ENCODE results near the gene ARHGAP5. TPM values are rescaled to one million over a fixed set of nuclear protein-coding genes. Genes with fewer than 3 reads are reported as not detected.
"Not testable (repeated sequence)": the region's sequence is repeated elsewhere in the genome, so short reads cannot be mapped to it uniquely, and the experiment has no call there.

ARHGAP5 gene
- total and polyA plus RNA-seq, 9 of the 15 experiments (the other 6 are each of a cell fraction or from before 2014, with no cell fraction given): 3.1 to 21.8 (median 12.1) TPM

GRCh38 chr14:32127731-32128654 is 50.9 kb downstream of the ARHGAP5 start:
- POLR2A ChIA-PET; FAIRE-seq; BruUV-seq (replicated peaks); CTCF ChIA-PET (ENCODE audit: low intra/inter-chr PET ratio); intact Hi-C loops (cut with micrococcal nuclease); H3K4me1 ChIP-seq (replicated peaks in 1 of 2; ENCODE audit: control insufficient read depth in 2 of 2, insufficient read depth in 2 of 2, low read length in 2 of 2); ATAC-seq; H3K4me3 ChIP-seq; in situ Hi-C loops (cut with MboI); H2AFZ ChIP-seq (ENCODE audit: low read depth, low read length); H3K36me3 ChIP-seq (ENCODE audit: control insufficient read depth, insufficient read depth, low read length); H3K9ac ChIP-seq (ENCODE audit: insufficient read depth in 1 of 2, low read depth in 2 of 2, low read length in 2 of 2); H3K27ac ChIP-seq (ENCODE audit: extremely low read depth, low read depth, low read length); H4K20me1 ChIP-seq (replicated peaks; ENCODE audit: control insufficient read depth, insufficient read depth, low read length); H3K4me2 ChIP-seq (ENCODE audit: insufficient read depth, low read length); H3K9me1 ChIP-seq (ENCODE audit: control insufficient read depth, insufficient read depth, low read length); H3K27me3 ChIP-seq (ENCODE audit: control insufficient read depth in 2 of 2, insufficient read depth in 2 of 2, low read length in 2 of 2); H3K9me3 ChIP-seq (replicated peaks; ENCODE audit: control insufficient read depth, insufficient read depth, low read depth, low read length); DNase-seq (ENCODE audit: extremely low read depth in 1 of 4, low spot score in 3 of 4): not testable (repeated sequence)
- 85% methylated on average over 10 of the region's 57 CpGs for WGBS (ENCODE audit: insufficient coverage, low coverage, missing lambda C conversion rate)
- peaks cover 13% of the 10 kb centered on the region; the same call in 1 of the 3 replicates for H3K79me2 ChIP-seq (ENCODE audit: control insufficient read depth, insufficient read depth, low read length)

DNA sequence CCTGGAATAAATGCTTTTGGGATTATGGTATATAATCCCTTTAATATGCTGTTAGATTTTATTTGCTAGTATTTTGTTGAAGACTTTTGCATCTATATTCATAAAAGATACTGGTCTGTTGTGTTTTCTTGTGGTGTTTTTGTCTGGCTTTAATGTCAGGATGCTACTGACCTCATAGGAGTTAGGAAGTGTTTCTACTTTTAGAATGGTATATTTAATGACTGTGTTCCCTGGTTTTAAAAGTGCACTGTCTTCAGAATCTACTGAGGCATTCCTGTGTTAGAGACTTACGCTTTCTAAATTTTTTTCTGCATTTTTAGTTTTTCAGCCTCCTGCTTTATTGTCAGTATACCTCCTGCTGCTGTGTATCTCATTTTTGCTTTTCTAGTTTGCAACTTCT is 51.6 kb downstream of the ARHGAP5 start:
- H3K27ac ChIP-seq (ENCODE audit: extremely low read depth, low read depth, low read length): no peak overlapping the region
- H3K9me1 ChIP-seq (ENCODE audit: control insufficient read depth, insufficient read depth, low read length): no peaks in the 10 kb centered on the region
- DNase-seq (ENCODE audit: extremely low read depth in 1 of 4, low spot score in 3 of 4) (no peak), ATAC-seq (no peak), FAIRE-seq (no peak)
- no peaks in the 10 kb centered on the region for H3K27me3 ChIP-seq (ENCODE audit: control insufficient read depth in 2 of 2, insufficient read depth in 2 of 2, low read length in 2 of 2)
- H3K4me2 ChIP-seq (ENCODE audit: insufficient read depth, low read length): no peak overlapping the region
- CTCF ChIA-PET (ENCODE audit: low intra/inter-chr PET ratio): no interaction called here
- intact Hi-C loops (cut with micrococcal nuclease) (no loop called here), in situ Hi-C loops (cut with MboI) (no loop called here)
- no peak overlapping the region for H3K9ac ChIP-seq (ENCODE audit: insufficient read depth in 1 of 2, low read depth in 2 of 2, low read length in 2 of 2)
- no peak overlapping the region for H3K4me3 ChIP-seq
- H2AFZ ChIP-seq (ENCODE audit: low read depth, low read length): no peak overlapping the region
- no peaks in the 10 kb centered on the region for H3K9me3 ChIP-seq (replicated peaks; ENCODE audit: control insufficient read depth, insufficient read depth, low read depth, low read length)
- POLR2A ChIA-PET: no interaction called here
- no peaks in the 10 kb centered on the region for H4K20me1 ChIP-seq (replicated peaks; ENCODE audit: control insufficient read depth, insufficient read depth, low read length)
- no peaks in the 10 kb centered on the region for H3K36me3 ChIP-seq (ENCODE audit: control insufficient read depth, insufficient read depth, low read length)
- BruUV-seq (replicated peaks): no TSS peak
- no peaks in the 10 kb centered on the region for H3K4me1 ChIP-seq (replicated peaks in 1 of 2; ENCODE audit: control insufficient read depth in 2 of 2, insufficient read depth in 2 of 2, low read length in 2 of 2)
- H3K79me2 ChIP-seq (ENCODE audit: control insufficient read depth, insufficient read depth, low read length): peaks cover 13% of the 10 kb centered on the region; the same call in 1 of the 3 replicates
- WGBS (ENCODE audit: insufficient coverage, low coverage, missing lambda C conversion rate): 86% methylated on average over 1 of the region's 1 CpG
- TF ChIP-seq, protein P1, sequence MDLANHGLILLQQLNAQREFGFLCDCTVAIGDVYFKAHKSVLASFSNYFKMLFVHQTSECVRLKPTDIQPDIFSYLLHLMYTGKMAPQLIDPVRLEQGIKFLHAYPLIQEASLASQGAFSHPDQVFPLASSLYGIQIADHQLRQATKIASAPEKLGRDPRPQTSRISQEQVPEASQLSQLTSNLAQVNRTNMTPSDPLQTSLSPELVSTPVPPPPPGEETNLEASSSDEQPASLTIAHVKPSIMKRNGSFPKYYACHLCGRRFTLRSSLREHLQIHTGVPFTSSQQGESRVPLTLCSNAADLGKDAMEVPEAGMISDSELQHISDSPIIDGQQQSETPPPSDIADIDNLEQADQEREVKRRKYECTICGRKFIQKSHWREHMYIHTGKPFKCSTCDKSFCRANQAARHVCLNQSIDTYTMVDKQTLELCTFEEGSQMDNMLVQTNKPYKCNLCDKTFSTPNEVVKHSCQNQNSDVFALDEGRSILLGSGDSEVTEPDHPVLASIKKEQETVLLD (IDR thresholded peaks at IDR 0.05): no peak
- TF ChIP-seq ATF3 (IDR thresholded peaks at IDR 0.05) (no peak), ATF3 (CRISPR knock-in tag; conservative IDR thresholded peaks at IDR 0.05) (no peak), FOXK2 (conservative IDR thresholded peaks at IDR 0.05 in 1 of 2, IDR thresholded peaks at IDR 0.05 in 1 of 2; ENCODE audit: low read depth in 2 of 2) (no peak), NELFE (IDR thresholded peaks at IDR 0.05; ENCODE audit: insufficient read depth, insufficient read length) (no peak), PPARD (CRISPR knock-in tag; IDR thresholded peaks at IDR 0.05) (no peak), KHSRP (IDR thresholded peaks at IDR 0.05) (no peak), TCFL5 (CRISPR knock-in tag; conservative IDR thresholded peaks at IDR 0.05) (no peak), ELF2 (CRISPR knock-in tag; IDR thresholded peaks at IDR 0.05) (no peak), NBN (IDR thresholded peaks at IDR 0.05; ENCODE audit: low read depth) (no peak), ZNF586 (CRISPR knock-in tag; conservative IDR thresholded peaks at IDR 0.05) (no peak)
- TF ChIP-seq, protein P2, sequence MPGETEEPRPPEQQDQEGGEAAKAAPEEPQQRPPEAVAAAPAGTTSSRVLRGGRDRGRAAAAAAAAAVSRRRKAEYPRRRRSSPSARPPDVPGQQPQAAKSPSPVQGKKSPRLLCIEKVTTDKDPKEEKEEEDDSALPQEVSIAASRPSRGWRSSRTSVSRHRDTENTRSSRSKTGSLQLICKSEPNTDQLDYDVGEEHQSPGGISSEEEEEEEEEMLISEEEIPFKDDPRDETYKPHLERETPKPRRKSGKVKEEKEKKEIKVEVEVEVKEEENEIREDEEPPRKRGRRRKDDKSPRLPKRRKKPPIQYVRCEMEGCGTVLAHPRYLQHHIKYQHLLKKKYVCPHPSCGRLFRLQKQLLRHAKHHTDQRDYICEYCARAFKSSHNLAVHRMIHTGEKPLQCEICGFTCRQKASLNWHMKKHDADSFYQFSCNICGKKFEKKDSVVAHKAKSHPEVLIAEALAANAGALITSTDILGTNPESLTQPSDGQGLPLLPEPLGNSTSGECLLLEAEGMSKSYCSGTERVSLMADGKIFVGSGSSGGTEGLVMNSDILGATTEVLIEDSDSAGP (CRISPR knock-in tag; IDR thresholded peaks at IDR 0.05): no peak

All from K562 (cell line).